C4-2B (cell line): ENCODE results near the gene SLC37A3.

Source experiments
- CTCF ChIP-seq: fragments of 450-650 bp; conservative IDR thresholded peaks from 2 replicates; pipeline ENCODE4 v1.5.1; 2017; ENCODE audit warnings: mild to moderate bottlenecking
- ZFX ChIP-seq: fragments of 450-650 bp; IDR thresholded peaks from 2 replicates; pipeline ENCODE4 v1.6.1; 2017

DNA sequence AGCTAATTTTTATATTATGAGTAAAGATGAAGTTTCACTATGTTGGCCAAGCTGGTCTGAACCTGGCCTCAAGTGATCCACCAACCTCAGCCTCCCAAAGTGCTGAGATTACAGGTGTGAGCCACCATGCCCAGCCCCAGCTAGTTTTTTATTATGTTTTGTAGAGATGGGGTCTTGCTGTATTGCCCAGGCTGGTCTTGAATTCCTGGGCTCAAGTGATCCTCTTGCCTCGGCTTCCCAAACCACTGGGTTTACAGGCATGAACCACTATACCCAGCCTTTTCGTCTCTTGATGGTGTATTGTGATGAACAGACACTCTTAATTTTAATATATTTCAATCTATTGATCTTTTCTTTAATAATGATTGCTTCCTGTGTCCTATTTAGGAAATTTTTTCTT, 23.2 kb upstream of the SLC37A3 start:
- TF ChIP-seq CTCF (no peak), ZFX (no peak)
